ENCODE data around the gene MCM10. TPM values are rescaled to one million over a fixed set of nuclear protein-coding genes. Genes with fewer than 3 reads are reported as not detected.
A peak's percentile ranks its signal among the peaks of the same experiment; 100 is the strongest.

MCM10 gene
- total and polyA plus RNA-seq, 7 experiments from 2014 or later = 0.08 to 41.8 (median 0.28) TPM; not detected in 1

DNA sequence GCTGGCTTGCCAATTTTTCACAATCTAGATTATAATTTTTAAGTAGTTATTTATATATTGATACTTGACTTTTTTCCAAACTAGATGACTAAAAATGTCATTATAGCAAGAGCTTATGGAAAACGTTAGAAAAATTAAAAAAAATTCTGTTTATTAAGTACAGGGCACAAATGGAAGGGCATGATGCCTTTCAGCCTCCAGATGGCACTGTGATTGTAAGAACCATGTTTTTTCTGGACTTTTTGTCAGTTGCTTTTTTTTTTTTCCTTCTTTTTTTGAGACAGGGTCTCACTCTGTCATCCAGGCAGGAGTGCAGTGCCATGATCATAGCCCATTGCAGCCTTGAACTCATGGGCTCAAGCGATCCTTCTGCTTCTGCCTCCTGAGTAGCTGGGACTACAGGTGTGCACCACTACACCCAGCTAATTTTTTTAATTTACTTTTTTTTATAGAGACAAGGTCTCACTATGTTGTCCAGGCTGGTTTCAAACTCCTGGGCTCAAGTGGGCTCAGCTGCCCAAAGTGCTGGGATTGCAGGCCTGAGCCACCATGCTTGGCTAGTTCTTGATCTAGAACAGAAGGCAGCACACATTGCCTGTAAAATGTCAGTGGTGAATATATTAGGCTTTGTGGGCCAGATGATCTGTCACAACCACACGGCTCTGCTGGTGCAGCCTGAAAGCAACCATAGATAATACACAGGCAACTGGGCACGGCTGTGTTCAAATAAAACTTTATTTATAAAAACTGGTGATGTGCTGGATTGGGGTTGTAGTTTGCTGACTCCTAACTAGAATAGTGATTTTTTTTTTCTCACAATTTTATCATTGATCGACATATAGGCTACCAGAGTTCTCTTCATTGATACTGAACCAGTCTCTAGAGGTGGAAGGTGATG lies 45.4 kb downstream of the MCM10 start:
- Mint-ChIP-seq H3K36me3 (peaks cover 0 to 19% (median 0%) of the 10 kb centered on the region in 5 donors), H3K9me3 (no peaks in the 10 kb centered on the region), H3K27me3 (no peaks in the 10 kb centered on the region), H3K4me3 (no peak overlapping the region), H3K27ac (no peak overlapping the region), H3K4me1 (no peaks in the 10 kb centered on the region)
- Histone ChIP-seq H3K4me1 (ENCODE audit: control insufficient read depth in 2 of 2, insufficient read depth in 2 of 2, low read length in 2 of 2) (no peaks in the 10 kb centered on the region), H3K27ac (ENCODE audit: low read depth, low read length) (no peak overlapping the region), H3K9me3 (ENCODE audit: control insufficient read depth in 2 of 3, low read length in 3 of 3) (no peaks in the 10 kb centered on the region), H3K4me3 (ENCODE audit: low read length) (no peak overlapping the region), H3K36me3 (ENCODE audit: control insufficient read depth in 2 of 3, insufficient read depth in 3 of 3, low read length in 3 of 3) (no peaks in the 10 kb centered on the region), H3K27me3 (ENCODE audit: control insufficient read depth in 2 of 2, insufficient read depth in 2 of 2, low read length in 2 of 2) (no peaks in the 10 kb centered on the region)
- intact Hi-C loops (cut with micrococcal nuclease) = loop anchor here (1.0 kb wide), 2 partner anchors 96 to 145 kb away; no protein-coding TSS in a partner anchor
- ChIA-PET CTCF (interaction anchor here (0.7 to 2.7 kb wide), 5 partner anchors 17 to 240 kb away, joined by 3 to 13 read pairs (median 6); no protein-coding TSS in a partner anchor), POLR2A (interaction anchor here (0.5 to 0.8 kb wide), 4 partner anchors 12 to 162 kb away, joined by 3 to 4 read pairs (median 4); no protein-coding TSS in a partner anchor)
- no peak for ATAC-seq
- DNase-seq = no peak

DNA sequence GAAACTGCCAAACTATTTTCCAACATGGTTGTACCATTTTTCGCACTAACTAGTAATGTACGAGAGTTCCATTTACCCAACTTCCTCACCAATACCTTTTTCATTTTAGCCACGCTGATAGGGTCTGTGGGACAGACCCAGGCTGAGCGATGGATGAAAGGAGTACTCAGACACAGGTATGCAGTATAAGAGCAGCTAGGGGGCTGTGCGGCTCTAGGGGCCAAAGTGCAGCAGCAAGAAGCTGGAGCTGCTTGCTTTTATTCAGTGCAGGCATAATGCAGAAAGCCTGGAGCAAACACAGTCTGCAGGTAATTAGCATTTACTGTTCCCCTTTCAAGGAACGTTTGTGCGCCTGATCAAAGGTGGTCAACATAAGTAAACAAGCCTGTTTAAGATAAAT lies 51.8 kb downstream of the MCM10 start:
- H3K9me3 Mint-ChIP-seq = peaks cover 0 to 4% (median 0%) of the 10 kb centered on the region in 11 donors
- Histone ChIP-seq H3K4me3 (ENCODE audit: low read length) (no peak overlapping the region), H3K9me3 (ENCODE audit: control insufficient read depth in 2 of 3, low read length in 3 of 3) (no peaks in the 10 kb centered on the region), H3K4me1 (ENCODE audit: control insufficient read depth in 2 of 2, insufficient read depth in 2 of 2, low read length in 2 of 2) (no peaks in the 10 kb centered on the region), H3K27ac (ENCODE audit: low read depth, low read length) (no peak overlapping the region), H3K27me3 (ENCODE audit: control insufficient read depth in 2 of 2, insufficient read depth in 2 of 2, low read length in 2 of 2) (no peaks in the 10 kb centered on the region), H3K36me3 (ENCODE audit: control insufficient read depth in 2 of 3, insufficient read depth in 3 of 3, low read length in 3 of 3) (no peaks in the 10 kb centered on the region)
- CTCF ChIA-PET = no interaction called here
- no peaks in the 10 kb centered on the region for H3K27me3 Mint-ChIP-seq
- no peaks in the 10 kb centered on the region for H3K4me1 Mint-ChIP-seq
- no peak overlapping the region for H3K27ac Mint-ChIP-seq
- no peak for ATAC-seq
- no peak overlapping the region for H3K4me3 Mint-ChIP-seq
- no peak for DNase-seq
- POLR2A ChIA-PET = no interaction called here
- intact Hi-C loops (cut with micrococcal nuclease) = no loop called here
- H3K36me3 Mint-ChIP-seq = peaks cover 0 to 9% (median 0%) of the 10 kb centered on the region in 5 donors

DNA sequence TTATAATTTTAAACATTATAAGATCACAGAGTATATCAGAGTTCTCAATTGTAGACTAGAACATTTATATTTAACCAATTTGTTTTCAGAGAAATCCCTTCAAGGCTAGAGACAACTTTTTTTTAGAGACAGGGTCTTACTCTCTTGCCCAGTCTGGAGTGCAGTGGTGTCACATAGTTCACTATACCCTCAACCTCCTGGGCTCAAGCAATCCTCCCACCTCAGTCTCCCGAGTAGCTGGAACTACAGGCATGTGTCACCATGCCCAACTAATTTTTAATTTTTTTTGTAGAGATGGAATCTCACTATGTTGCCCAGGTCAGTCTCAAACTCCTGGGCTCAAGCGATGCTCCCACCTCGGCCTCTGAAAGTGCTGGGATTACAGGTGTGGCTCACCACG lies 57.5 kb downstream of the MCM10 start:
- Mint-ChIP-seq H3K4me3 (no peak overlapping the region), H3K4me1 (peaks cover 0 to under 1% (median 0%) of the 10 kb centered on the region in 7 donors), H3K27ac (no peak overlapping the region), H3K36me3 (peaks cover 0 to 4% (median 0%) of the 10 kb centered on the region in 5 donors), H3K27me3 (no peaks in the 10 kb centered on the region), H3K9me3 (peaks cover 0 to 4% (median 0%) of the 10 kb centered on the region in 11 donors)
- no peaks in the 10 kb centered on the region for H3K9me3 ChIP-seq (ENCODE audit: control insufficient read depth in 2 of 3, low read length in 3 of 3)
- H3K27ac ChIP-seq (ENCODE audit: low read depth, low read length) = no peak overlapping the region
- no peaks in the 10 kb centered on the region for H3K36me3 ChIP-seq (ENCODE audit: control insufficient read depth in 2 of 3, insufficient read depth in 3 of 3, low read length in 3 of 3)
- CTCF ChIA-PET = no interaction called here
- no peak overlapping the region for H3K4me3 ChIP-seq (ENCODE audit: low read length)
- intact Hi-C loops (cut with micrococcal nuclease) = no loop called here
- POLR2A ChIA-PET = no interaction called here
- DNase-seq (no peak), ATAC-seq (no peak)
- no peaks in the 10 kb centered on the region for H3K27me3 ChIP-seq (ENCODE audit: control insufficient read depth in 2 of 2, insufficient read depth in 2 of 2, low read length in 2 of 2)
- H3K4me1 ChIP-seq (ENCODE audit: control insufficient read depth in 2 of 2, insufficient read depth in 2 of 2, low read length in 2 of 2) = no peaks in the 10 kb centered on the region

DNA sequence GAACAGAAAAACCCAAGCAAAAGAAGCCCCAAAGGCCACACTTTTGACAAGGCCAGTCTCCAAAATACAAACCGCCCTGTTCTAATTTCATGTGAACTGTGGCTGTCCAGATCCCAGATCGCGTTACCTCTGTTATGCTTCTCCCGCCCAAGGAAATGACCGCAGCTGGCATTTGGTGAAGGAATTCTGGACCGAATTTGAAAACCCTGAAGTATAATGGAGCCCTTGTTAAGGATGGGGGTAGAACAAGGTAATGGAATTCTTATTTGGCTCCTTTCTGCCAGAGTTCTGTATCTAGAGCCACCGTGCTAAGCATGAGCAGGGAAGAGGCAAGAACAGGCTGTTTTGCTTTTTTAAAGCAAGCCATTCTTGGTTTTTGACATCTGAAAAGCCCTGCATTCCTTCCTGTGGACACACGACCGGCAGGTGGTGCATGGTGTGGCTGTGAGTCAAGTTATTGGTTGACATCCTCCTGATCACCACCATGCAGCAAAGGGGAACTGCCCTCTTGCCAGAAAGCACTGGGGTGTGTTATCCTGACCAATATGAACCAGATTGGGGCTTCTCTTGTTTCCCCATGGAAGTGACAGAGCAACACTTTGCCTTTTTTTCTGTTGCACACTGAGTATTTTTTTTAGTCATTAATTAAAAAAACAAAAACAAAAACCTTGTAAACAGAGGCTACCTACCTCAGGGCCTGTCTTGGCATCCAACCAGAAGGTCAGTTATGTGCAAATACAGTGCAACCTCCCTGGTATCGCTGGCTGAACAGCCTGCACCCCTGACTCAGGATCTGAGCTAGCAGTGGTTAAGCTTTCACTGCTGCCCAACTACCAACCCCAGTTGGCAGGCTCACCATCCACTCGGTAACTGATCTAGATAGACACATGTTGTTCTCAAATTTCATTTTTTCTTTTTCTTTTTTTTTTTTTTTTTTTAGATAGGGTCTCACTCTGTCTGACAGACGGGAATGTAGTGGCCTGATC lies 58.6 kb downstream of the MCM10 start:
- intact Hi-C loops (cut with micrococcal nuclease) = no loop called here
- no peak overlapping the region for H3K27ac ChIP-seq (ENCODE audit: low read depth, low read length)
- no peaks in the 10 kb centered on the region for H3K27me3 Mint-ChIP-seq
- no peak overlapping the region for H3K4me3 ChIP-seq (ENCODE audit: low read length)
- ATAC-seq (peak; percentile 27), DNase-seq (peak in 1 of 9 donors; percentile 11)
- no peaks in the 10 kb centered on the region for H3K36me3 Mint-ChIP-seq
- H3K27ac Mint-ChIP-seq = no peak overlapping the region
- no peak overlapping the region for H3K4me3 Mint-ChIP-seq
- no peaks in the 10 kb centered on the region for H3K27me3 ChIP-seq (ENCODE audit: control insufficient read depth in 2 of 2, insufficient read depth in 2 of 2, low read length in 2 of 2)
- H3K4me1 ChIP-seq (ENCODE audit: control insufficient read depth in 2 of 2, insufficient read depth in 2 of 2, low read length in 2 of 2) = no peaks in the 10 kb centered on the region
- no peaks in the 10 kb centered on the region for H3K9me3 ChIP-seq (ENCODE audit: control insufficient read depth in 2 of 3, low read length in 3 of 3)
- H3K4me1 Mint-ChIP-seq = peaks cover 0 to 6% (median 0%) of the 10 kb centered on the region in 7 donors
- ChIA-PET POLR2A (no interaction called here), CTCF (no interaction called here)
- H3K36me3 ChIP-seq (ENCODE audit: control insufficient read depth in 2 of 3, insufficient read depth in 3 of 3, low read length in 3 of 3) = no peaks in the 10 kb centered on the region
- no peaks in the 10 kb centered on the region for H3K9me3 Mint-ChIP-seq

DNA sequence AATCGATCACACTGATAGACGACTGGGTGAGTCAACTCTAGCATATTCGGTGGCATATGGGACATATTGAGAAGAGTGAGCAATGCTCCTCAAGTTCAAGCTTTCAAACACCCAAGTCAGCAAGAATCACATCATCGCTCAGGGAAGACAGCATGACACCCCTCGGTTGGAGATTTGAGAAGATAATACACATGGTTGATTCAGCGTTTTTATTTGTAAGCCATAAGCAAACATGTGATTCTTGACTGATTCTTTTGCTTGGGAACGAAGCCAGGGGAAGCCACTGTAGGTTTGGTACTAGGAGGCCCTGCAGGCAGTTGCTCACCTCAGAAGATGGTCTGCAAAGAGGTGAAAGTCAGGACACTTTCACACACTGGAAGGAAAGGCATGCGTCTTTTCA lies 60.2 kb downstream of the MCM10 start:
- ChIA-PET POLR2A (no interaction called here), CTCF (interaction anchor here (0.6 kb wide), 1 partner anchor 61 kb away, joined by 3 read pairs; no protein-coding TSS in a partner anchor)
- no peaks in the 10 kb centered on the region for H3K36me3 ChIP-seq (ENCODE audit: control insufficient read depth in 2 of 3, insufficient read depth in 3 of 3, low read length in 3 of 3)
- Mint-ChIP-seq H3K4me1 (peaks cover 0 to 6% (median 0%) of the 10 kb centered on the region in 7 donors), H3K36me3 (no peaks in the 10 kb centered on the region), H3K27ac (no peak overlapping the region), H3K4me3 (no peak overlapping the region), H3K27me3 (no peaks in the 10 kb centered on the region), H3K9me3 (no peaks in the 10 kb centered on the region)
- no peaks in the 10 kb centered on the region for H3K9me3 ChIP-seq (ENCODE audit: control insufficient read depth in 2 of 3, low read length in 3 of 3)
- H3K4me3 ChIP-seq (ENCODE audit: low read length) = no peak overlapping the region
- intact Hi-C loops (cut with micrococcal nuclease) = no loop called here
- ATAC-seq (no peak), DNase-seq (no peak)
- H3K4me1 ChIP-seq (ENCODE audit: control insufficient read depth in 2 of 2, insufficient read depth in 2 of 2, low read length in 2 of 2) = no peaks in the 10 kb centered on the region
- no peak overlapping the region for H3K27ac ChIP-seq (ENCODE audit: low read depth, low read length)
- H3K27me3 ChIP-seq (ENCODE audit: control insufficient read depth in 2 of 2, insufficient read depth in 2 of 2, low read length in 2 of 2) = no peaks in the 10 kb centered on the region

DNA sequence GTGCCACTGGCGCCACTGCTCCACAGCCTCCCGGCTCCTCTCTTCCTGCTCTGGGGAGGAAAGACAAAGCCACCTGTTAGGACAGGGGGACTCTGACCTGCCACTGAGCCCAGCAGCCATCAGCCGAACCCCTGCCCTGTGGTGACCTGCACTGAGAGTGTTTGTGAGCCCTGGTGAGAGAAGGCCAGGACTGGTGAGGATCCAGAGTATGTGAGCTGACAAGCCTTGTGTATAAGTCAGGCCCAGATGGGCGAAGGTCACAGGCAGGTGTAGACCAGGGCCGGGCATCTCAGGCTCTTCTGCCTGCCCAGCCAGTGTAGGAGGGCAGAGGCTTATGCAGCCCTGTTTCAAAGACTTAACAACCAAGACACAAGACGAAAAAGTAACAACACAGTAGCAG lies 60.8 kb downstream of the MCM10 start:
- H3K27me3 Mint-ChIP-seq = no peaks in the 10 kb centered on the region
- intact Hi-C loops (cut with micrococcal nuclease) = no loop called here
- no peak for ATAC-seq
- H3K36me3 Mint-ChIP-seq = no peaks in the 10 kb centered on the region
- no peak overlapping the region for H3K4me3 Mint-ChIP-seq
- Histone ChIP-seq H3K27me3 (ENCODE audit: control insufficient read depth in 2 of 2, insufficient read depth in 2 of 2, low read length in 2 of 2) (no peaks in the 10 kb centered on the region), H3K27ac (ENCODE audit: low read depth, low read length) (no peak overlapping the region), H3K36me3 (ENCODE audit: control insufficient read depth in 2 of 3, insufficient read depth in 3 of 3, low read length in 3 of 3) (no peaks in the 10 kb centered on the region), H3K9me3 (ENCODE audit: control insufficient read depth in 2 of 3, low read length in 3 of 3) (no peaks in the 10 kb centered on the region), H3K4me1 (ENCODE audit: control insufficient read depth in 2 of 2, insufficient read depth in 2 of 2, low read length in 2 of 2) (no peaks in the 10 kb centered on the region), H3K4me3 (ENCODE audit: low read length) (no peak overlapping the region)
- ChIA-PET POLR2A (no interaction called here), CTCF (no interaction called here)
- no peaks in the 10 kb centered on the region for H3K9me3 Mint-ChIP-seq
- H3K4me1 Mint-ChIP-seq = peaks cover 0 to 6% (median 0%) of the 10 kb centered on the region in 7 donors
- no peak for DNase-seq
- no peak overlapping the region for H3K27ac Mint-ChIP-seq

All from naive thymus-derived CD4-positive, alpha-beta T cell (primary cell).